OCI-M2 (cell line): ENCODE results near the gene PNLIPRP2.

Experiments used
- DNase-seq: peaks from one replicate; lab custom pipeline; 2025; ENCODE audit not compliant: unreplicated experiment; lab: John Stamatoyannopoulos, UW

PNLIPRP2 gene

GRCh38 chr10:116612107-116612769, 8.5 kb upstream of the PNLIPRP2 start:
- DNase-seq = no peak

GRCh38 chr10:116613471-116613870, 7.3 kb upstream of the PNLIPRP2 start:
- no peak for DNase-seq

GRCh38 chr10:116614796-116615195, 6.0 kb upstream of the PNLIPRP2 start:
- no peak for DNase-seq

GRCh38 chr10:116615199-116615776, 5.5 kb upstream of the PNLIPRP2 start:
- no peak for DNase-seq

- DNase-seq = no peak
These were observed 723 bp downstream of the PNLIPRP2 start for GRCh38 chr10:116621476-116621875.

GRCh38 chr10:116621934-116622655, 1.3 kb downstream of the PNLIPRP2 start:
- DNase-seq = no peak

- DNase-seq = no peak
These were observed 5.1 kb downstream of the PNLIPRP2 start for GRCh38 chr10:116625845-116626244.

GRCh38 chr10:116626815-116627214, 6.1 kb downstream of the PNLIPRP2 start:
- DNase-seq = no peak

- DNase-seq = no peak
These were observed 6.7 kb downstream of the PNLIPRP2 start for GRCh38 chr10:116627386-116627933.

- no peak for DNase-seq
These were observed 8.6 kb downstream of the PNLIPRP2 start for GRCh38 chr10:116629340-116629739.

- DNase-seq = no peak
These were observed 9.3 kb downstream of the PNLIPRP2 start for GRCh38 chr10:116630020-116630419.

GRCh38 chr10:116631871-116632295, 11.1 kb downstream of the PNLIPRP2 start:
- no peak for DNase-seq

GRCh38 chr10:116632596-116633215, 12.0 kb downstream of the PNLIPRP2 start:
- DNase-seq = no peak

GRCh38 chr10:116633216-116633600, 12.5 kb downstream of the PNLIPRP2 start:
- no peak for DNase-seq

GRCh38 chr10:116634126-116634975, 13.6 kb downstream of the PNLIPRP2 start:
- DNase-seq = no peak

- no peak for DNase-seq
These were observed 15.6 kb downstream of the PNLIPRP2 start for GRCh38 chr10:116636385-116636784.

- DNase-seq = no peak
These were observed 16.2 kb downstream of the PNLIPRP2 start for GRCh38 chr10:116636976-116637375.

GRCh38 chr10:116637830-116638229, 17.1 kb downstream of the PNLIPRP2 start:
- DNase-seq = no peak

- no peak for DNase-seq
These were observed 25.7 kb downstream of the PNLIPRP2 start for GRCh38 chr10:116646502-116646901.

- no peak for DNase-seq
These were observed 28.1 kb downstream of the PNLIPRP2 start for GRCh38 chr10:116648903-116649302.

- no peak for DNase-seq
These were observed 33.1 kb downstream of the PNLIPRP2 start for GRCh38 chr10:116653885-116654284.
